ENCODE results near the gene MSI2. TPM values are rescaled to one million over a fixed set of nuclear protein-coding genes. Genes with fewer than 3 reads are reported as not detected.

Gene MSI2
- total and polyA plus RNA-seq, 8 donors = 35.0 to 49.5 (median 47.5) TPM

DNA sequence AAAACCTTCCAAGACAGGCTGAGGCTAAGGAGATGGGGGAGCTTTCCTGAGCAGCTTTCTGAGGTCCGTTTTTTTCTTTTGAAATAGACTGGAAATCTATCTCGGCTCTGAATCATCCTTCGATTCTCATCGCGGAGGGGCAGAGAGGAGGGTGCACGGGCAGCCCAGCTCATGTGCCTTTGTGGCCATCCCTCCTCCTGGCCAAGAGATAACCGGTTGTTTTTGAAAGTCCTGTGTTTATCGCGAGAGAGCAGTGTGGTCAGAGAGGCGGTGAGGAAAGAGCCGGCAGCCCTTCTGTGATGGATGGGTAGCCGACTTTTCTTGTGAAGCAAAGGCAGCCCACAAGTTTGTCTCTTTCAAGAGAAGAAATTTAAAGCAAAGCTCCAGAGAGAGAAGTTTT, 297.2 kb downstream of the MSI2 start:
- intact Hi-C loops (cut with DNase I) = no loop called here
- no peaks in the 10 kb centered on the region for H3K36me3 ChIP-seq
- peak; percentile 11 for ATAC-seq
- H3K4me1 ChIP-seq = peaks cover 6 to 7% of the 10 kb centered on the region in 2 donors
- H3K4me3 ChIP-seq = no peak overlapping the region
- H3K9me3 ChIP-seq = no peaks in the 10 kb centered on the region
- DNase-seq = peak in 1 of 4 donors; percentile 23
- TF ChIP-seq, protein P1, sequence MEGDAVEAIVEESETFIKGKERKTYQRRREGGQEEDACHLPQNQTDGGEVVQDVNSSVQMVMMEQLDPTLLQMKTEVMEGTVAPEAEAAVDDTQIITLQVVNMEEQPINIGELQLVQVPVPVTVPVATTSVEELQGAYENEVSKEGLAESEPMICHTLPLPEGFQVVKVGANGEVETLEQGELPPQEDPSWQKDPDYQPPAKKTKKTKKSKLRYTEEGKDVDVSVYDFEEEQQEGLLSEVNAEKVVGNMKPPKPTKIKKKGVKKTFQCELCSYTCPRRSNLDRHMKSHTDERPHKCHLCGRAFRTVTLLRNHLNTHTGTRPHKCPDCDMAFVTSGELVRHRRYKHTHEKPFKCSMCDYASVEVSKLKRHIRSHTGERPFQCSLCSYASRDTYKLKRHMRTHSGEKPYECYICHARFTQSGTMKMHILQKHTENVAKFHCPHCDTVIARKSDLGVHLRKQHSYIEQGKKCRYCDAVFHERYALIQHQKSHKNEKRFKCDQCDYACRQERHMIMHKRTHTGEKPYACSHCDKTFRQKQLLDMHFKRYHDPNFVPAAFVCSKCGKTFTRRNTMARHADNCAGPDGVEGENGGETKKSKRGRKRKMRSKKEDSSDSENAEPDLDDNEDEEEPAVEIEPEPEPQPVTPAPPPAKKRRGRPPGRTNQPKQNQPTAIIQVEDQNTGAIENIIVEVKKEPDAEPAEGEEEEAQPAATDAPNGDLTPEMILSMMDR (IDR thresholded peaks at IDR 0.05) = no peak
- peaks cover 0 to 21% of the 10 kb centered on the region in 2 donors for H3K27me3 ChIP-seq
- H3K27ac ChIP-seq = no peak overlapping the region

DNA sequence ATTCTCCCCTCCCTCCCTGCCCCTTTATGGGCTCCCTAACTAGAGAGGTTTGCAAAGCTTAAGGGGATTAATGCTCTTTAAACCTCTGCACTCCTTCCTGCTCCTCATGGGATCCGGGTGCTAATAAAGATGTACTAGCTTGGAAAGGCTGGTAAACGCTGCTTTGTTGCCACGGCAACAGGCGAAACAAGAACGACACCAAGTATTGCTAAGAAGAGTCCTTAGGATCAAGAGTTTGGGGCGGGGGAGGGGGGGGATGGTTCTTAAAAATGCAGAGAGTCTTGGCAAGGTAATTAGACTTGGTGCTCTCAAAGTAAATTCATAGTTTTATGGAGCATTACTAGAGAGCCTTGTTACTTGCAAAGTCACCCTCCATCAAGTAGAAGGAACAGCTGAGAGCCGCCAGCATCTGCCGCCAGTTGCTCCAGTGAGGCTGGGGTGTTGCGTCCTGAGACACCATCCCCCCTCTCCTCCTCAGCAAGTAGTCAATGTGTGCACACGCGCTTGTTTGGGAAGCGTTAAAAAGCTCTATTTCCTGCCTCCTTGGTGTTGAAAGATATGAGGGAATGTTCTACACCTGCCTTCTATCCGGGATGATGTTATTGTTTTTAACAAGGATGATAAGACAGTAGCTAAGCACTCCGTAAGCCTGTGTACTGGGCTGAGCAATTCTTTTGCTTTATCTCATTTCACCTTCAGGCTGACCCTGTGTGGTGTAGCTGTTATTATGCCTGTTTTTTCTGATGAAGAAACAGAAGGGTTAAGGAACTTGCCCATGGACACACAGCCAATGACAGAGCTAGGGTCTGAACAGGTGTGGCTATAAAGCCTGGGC, 297.9 kb downstream of the MSI2 start:
- Histone ChIP-seq H3K4me1 (peaks cover 6 to 7% of the 10 kb centered on the region in 2 donors), H3K27me3 (peaks cover 0 to 21% of the 10 kb centered on the region in 2 donors), H3K27ac (no peak overlapping the region), H3K36me3 (no peaks in the 10 kb centered on the region), H3K4me3 (no peak overlapping the region), H3K9me3 (no peaks in the 10 kb centered on the region)
- ATAC-seq = peak; percentile 67
- peak; percentile 24 to 89 (median 60) for DNase-seq
- intact Hi-C loops (cut with DNase I) = no loop called here
- TF ChIP-seq, protein P1 (IDR thresholded peaks at IDR 0.05) = no peak

DNA sequence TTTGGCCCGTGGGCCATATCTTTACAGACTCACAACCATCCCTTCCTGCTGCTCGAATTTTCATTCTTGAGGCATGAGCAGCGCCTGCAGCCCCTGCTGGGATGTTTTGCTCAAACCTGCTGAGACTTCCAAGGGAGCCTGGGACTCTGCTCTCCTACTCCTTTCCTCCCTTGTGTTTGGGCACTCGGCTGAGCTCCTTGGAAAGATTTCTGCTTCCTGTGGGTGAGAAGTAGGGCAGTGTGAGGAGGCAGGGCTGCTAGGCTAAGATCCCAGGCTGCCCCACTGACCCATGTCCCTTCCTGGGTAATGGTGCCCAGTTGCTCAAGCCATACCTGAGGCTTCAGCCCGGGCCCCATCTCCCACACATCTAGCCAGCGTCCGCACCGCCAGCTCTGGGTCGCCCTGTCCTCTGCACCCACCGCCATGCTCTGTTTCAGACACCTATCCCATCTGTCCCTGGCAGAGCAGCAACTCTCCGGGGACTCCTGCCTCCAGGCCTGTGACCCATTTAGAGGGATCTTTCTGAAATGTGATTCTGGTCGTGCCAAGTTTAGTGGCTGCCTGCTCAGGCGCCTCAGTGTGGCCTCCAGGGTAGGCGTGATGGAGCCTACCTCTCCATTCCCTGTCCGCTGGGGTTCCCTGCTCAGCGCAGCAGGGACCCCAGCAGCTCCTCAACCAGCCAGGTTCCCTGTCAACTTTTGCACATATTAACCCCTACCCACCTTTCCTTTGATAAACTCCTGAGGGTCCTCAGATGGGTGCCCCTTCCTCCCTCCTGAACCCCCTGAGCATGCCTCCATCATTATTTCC, 298.7 kb downstream of the MSI2 start:
- DNase-seq (peak in 1 of 4 donors; percentile 49), ATAC-seq (no peak)
- TF ChIP-seq, protein P1 (IDR thresholded peaks at IDR 0.05) = no peak
- intact Hi-C loops (cut with DNase I) = no loop called here
- Histone ChIP-seq H3K4me3 (no peak overlapping the region), H3K27ac (no peak overlapping the region), H3K27me3 (peaks cover 0 to 21% of the 10 kb centered on the region in 2 donors), H3K36me3 (no peaks in the 10 kb centered on the region), H3K4me1 (peaks cover 6 to 7% of the 10 kb centered on the region in 2 donors), H3K9me3 (no peaks in the 10 kb centered on the region)

- Histone ChIP-seq H3K27me3 (peaks cover 0 to 21% of the 10 kb centered on the region in 2 donors), H3K4me3 (no peak overlapping the region), H3K9me3 (no peaks in the 10 kb centered on the region), H3K4me1 (peaks cover 6 to 7% of the 10 kb centered on the region in 2 donors), H3K27ac (no peak overlapping the region), H3K36me3 (no peaks in the 10 kb centered on the region)
- TF ChIP-seq, protein P1 (IDR thresholded peaks at IDR 0.05) = no peak
- intact Hi-C loops (cut with DNase I) = no loop called here
- ATAC-seq (no peak), DNase-seq (no peak)
Observed at GRCh38 chr17:57555636-57556175, 299.4 kb downstream of the MSI2 start.

GRCh38 chr17:57556320-57556719, 300.0 kb downstream of the MSI2 start:
- intact Hi-C loops (cut with DNase I) = no loop called here

More at GRCh38 chr17:57556320-57556719, 300.0 kb downstream of the MSI2 start:
- Histone ChIP-seq H3K27me3 (peaks cover 0 to 21% of the 10 kb centered on the region in 2 donors), H3K36me3 (no peaks in the 10 kb centered on the region), H3K27ac (no peak overlapping the region), H3K4me1 (peaks cover 6 to 7% of the 10 kb centered on the region in 2 donors), H3K9me3 (no peaks in the 10 kb centered on the region), H3K4me3 (no peak overlapping the region)
- no peak for DNase-seq
- TF ChIP-seq, protein P1 (IDR thresholded peaks at IDR 0.05) = no peak
- no peak for ATAC-seq

Data from left lung (tissue), 10 donors.